K562 (cell line): Measurements from ENCODE around the gene TBCCD1. TPM values are rescaled to one million over a fixed set of nuclear protein-coding genes. Genes with fewer than 3 reads are reported as not detected.

Experiments used
- NFXL1 ChIP-seq: fragments of 450-650 bp; formaldehyde crosslinking; IDR thresholded peaks from 2 replicates; pipeline ENCODE4 v1.4.0; 2021; ENCODE audit warnings: mild to moderate bottlenecking
- RAD21 ChIP-seq, 2 experiments: fragments of 250-450 bp in 1 of 2; fragments of 450-650 bp in 1 of 2; sonication (Bioruptor Pico) in 1 of 2; formaldehyde crosslinking in 1 of 2; IDR thresholded peaks in 1 of 2; conservative IDR thresholded peaks in 1 of 2; 2 replicates each; pipeline versions ENCODE4 v1.4.0 to v1.8.0; 2020 to 2022; ENCODE audit warnings: mild to moderate bottlenecking in 2 of 2, moderate library complexity in 1 of 2
- RBM39 ChIP-seq: fragments of 200-400 bp; formaldehyde crosslinking; optimal IDR thresholded peaks from 2 replicates; pipeline ENCODE3; 2018; ENCODE audit warnings: low read depth, low read length
- REST ChIP-seq, 2 experiments: fragments of 450-650 bp; formaldehyde crosslinking in 1 of 2; IDR thresholded peaks; 2 replicates each; pipeline versions ENCODE4 v1.4.0 to v1.6.1; 2014 to 2020; ENCODE audit warnings: mild to moderate bottlenecking in 2 of 2, borderline replicate concordance in 1 of 2, low read depth in 1 of 2
- SP2 ChIP-seq: IDR thresholded peaks from 2 replicates; pipeline ENCODE4 v1.6.1; 2011; ENCODE audit warnings: mild to moderate bottlenecking, low read depth, low read length, moderate library complexity; ENCODE audit not compliant: poor library complexity, severe bottlenecking; ENCODE audit errors: extremely low read depth
- polyA plus RNA-seq, 8 experiments: library from polyadenylated mRNA; depleted of rRNA in 4 of 8; stranded (reverse) in 5 of 8; unstranded in 3 of 8; fragments of >200 nt; fragmentation: Nextera tagmentation in 2 of 8; fragmentation: Illumina TruSeq in 1 of 8; extraction: Ambion mirVana in 2 of 8; extraction: Trizol in 1 of 8; gene quantifications; 2 replicates each; pipeline versions ENCODE4 v1.2.1 to v1.2.3, GENCODE V29; 2011 to 2014; ENCODE audit warnings: inconsistent platforms in 1 of 8, missing spikeins in 1 of 8
- total RNA-seq, 7 experiments: library from RNA; depleted of rRNA in 6 of 7; stranded (reverse); fragments of >200 nt in 6 of 7; fragmentation: Illumina TruSeq in 2 of 7; extraction: Trizol in 2 of 7; gene quantifications; 2 replicates each; pipeline versions ENCODE4 v1.2.1 to v1.2.3, GENCODE V29; 2011 to 2021; ENCODE audit warnings: low replicate concordance in 1 of 7

TBCCD1 gene
- total and polyA plus RNA-seq, 9 of the 15 experiments (the other 6 are each of a cell fraction or from before 2014, with no cell fraction given) = 17.7 to 31.1 (median 21.2) TPM

GRCh38 chr3:186609247-186609868 is 42.2 kb upstream of the TBCCD1 start (continued):
- TF ChIP-seq SP2 (no peak), RAD21 (CRISPR knock-in tag; conservative IDR thresholded peaks at IDR 0.05 in 1 of 2, IDR thresholded peaks at IDR 0.05 in 1 of 2) (peak; percentile 63 to 89; a peak in 3 of 4 replicates), RBM39 (no peak), REST (IDR thresholded peaks at IDR 0.05; ENCODE audit: borderline replicate concordance) (peak; percentile 81), REST (CRISPR knock-in tag; IDR thresholded peaks at IDR 0.05; ENCODE audit: low read depth) (no peak), NFXL1 (CRISPR knock-in tag) (no peak)
- TF ChIP-seq, all 486 proteins: peak for 9
